OCI-LY3 (cell line): ENCODE measurements around the gene H2BK1.

Experiments
- H2AFZ ChIP-seq: fragments of 200-600, 300-600 bp; shearing (Covaris generic); 2 replicates; pipeline ENCODE4 v1.6.0; 2014; ENCODE audit warnings: antibody characterized with exemption, low read depth, low read length
- H3K27ac ChIP-seq: fragments of 200-600, 300-600 bp; sonication (generic); 2 replicates; pipeline ENCODE4 v1.5.1; 2014; ENCODE audit warnings: mild to moderate bottlenecking, low read length, moderate library complexity, mixed read lengths
- H3K27me3 ChIP-seq: fragments of 200-600, 300-600 bp; sonication (generic); 2 replicates; pipeline ENCODE4 v1.6.1; 2014; ENCODE audit warnings: low read depth, low read length, mixed read lengths
- H3K36me3 ChIP-seq: fragments of 200-600, 300-600 bp; sonication (generic); replicated peaks from 2 replicates; pipeline ENCODE3; 2014; ENCODE audit warnings: low read depth, low read length, mixed read lengths
- H3K4me1 ChIP-seq: fragments of 300-600, 200-600 bp; sonication (generic); 2 replicates; pipeline ENCODE4 v1.6.1; 2014; ENCODE audit warnings: low read length, mixed read lengths
- H3K4me2 ChIP-seq: fragments of 200-600, 300-600 bp; sonication (generic); 2 replicates; pipeline ENCODE4 v1.6.1; 2014; ENCODE audit warnings: low read length, mixed read lengths
- H3K4me3 ChIP-seq: fragments of 300-600, 200-600 bp; sonication (generic); 2 replicates; pipeline ENCODE4 v1.5.1; 2014; ENCODE audit warnings: antibody characterized with exemption, mild to moderate bottlenecking, low read length, moderate library complexity
- H3K79me2 ChIP-seq: fragments of 300-600, 200-600 bp; shearing (Covaris generic); 2 replicates; pipeline ENCODE4 v1.6.1; 2014; ENCODE audit warnings: mild to moderate bottlenecking, low read length, mixed read lengths
- H3K9ac ChIP-seq: fragments of 300-600, 200-600 bp; shearing (Covaris generic); 2 replicates; pipeline ENCODE4 v1.6.0; 2014; ENCODE audit warnings: mild to moderate bottlenecking, low read length, moderate library complexity
- H3K9me3 ChIP-seq: fragments of 200-600, 300-600 bp; shearing (Covaris generic); 2 replicates; pipeline ENCODE4 v1.6.1; 2014; ENCODE audit warnings: low read length, mixed read lengths; ENCODE audit not compliant: insufficient read depth
- H4K20me1 ChIP-seq: fragments of 200-600, 300-600 bp; sonication (generic); 2 replicates; pipeline ENCODE4 v1.6.1; 2016; ENCODE audit warnings: low read length, mixed read lengths; ENCODE audit not compliant: insufficient read depth
- EZH2phosphoT487 ChIP-seq: fragments of 200-600 bp; shearing (Covaris generic); IDR thresholded peaks from 2 replicates; pipeline ENCODE4 v1.6.1; 2018; ENCODE audit warnings: antibody characterized with exemption, mixed run types, low read depth
- TF ChIP-seq, protein P1 (sequence below): fragments of 200-600, 300-600 bp; sonication (generic); IDR thresholded peaks from 2 replicates; pipeline ENCODE4 v1.5.1; 2014; ENCODE audit warnings: antibody characterized with exemption, low read length, low read depth

Gene H2BK1

GRCh38 chr7:151213826-151214225 lies 3.5 kb upstream of the H2BK1 start:
- no peak overlapping the region for H2AFZ ChIP-seq
- no peak for TF ChIP-seq EZH2phosphoT487
- TF ChIP-seq, protein P1, sequence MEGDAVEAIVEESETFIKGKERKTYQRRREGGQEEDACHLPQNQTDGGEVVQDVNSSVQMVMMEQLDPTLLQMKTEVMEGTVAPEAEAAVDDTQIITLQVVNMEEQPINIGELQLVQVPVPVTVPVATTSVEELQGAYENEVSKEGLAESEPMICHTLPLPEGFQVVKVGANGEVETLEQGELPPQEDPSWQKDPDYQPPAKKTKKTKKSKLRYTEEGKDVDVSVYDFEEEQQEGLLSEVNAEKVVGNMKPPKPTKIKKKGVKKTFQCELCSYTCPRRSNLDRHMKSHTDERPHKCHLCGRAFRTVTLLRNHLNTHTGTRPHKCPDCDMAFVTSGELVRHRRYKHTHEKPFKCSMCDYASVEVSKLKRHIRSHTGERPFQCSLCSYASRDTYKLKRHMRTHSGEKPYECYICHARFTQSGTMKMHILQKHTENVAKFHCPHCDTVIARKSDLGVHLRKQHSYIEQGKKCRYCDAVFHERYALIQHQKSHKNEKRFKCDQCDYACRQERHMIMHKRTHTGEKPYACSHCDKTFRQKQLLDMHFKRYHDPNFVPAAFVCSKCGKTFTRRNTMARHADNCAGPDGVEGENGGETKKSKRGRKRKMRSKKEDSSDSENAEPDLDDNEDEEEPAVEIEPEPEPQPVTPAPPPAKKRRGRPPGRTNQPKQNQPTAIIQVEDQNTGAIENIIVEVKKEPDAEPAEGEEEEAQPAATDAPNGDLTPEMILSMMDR = no peak
- no peaks in the 10 kb centered on the region for H3K27me3 ChIP-seq
- no peaks in the 10 kb centered on the region; the same call in 1 of the 2 replicates for H4K20me1 ChIP-seq
- H3K4me1 ChIP-seq = no peaks in the 10 kb centered on the region
- H3K4me2 ChIP-seq = no peak overlapping the region
- no peak overlapping the region for H3K4me3 ChIP-seq
- H3K79me2 ChIP-seq = no peaks in the 10 kb centered on the region
- no peaks in the 10 kb centered on the region for H3K9me3 ChIP-seq
- no peak overlapping the region for H3K9ac ChIP-seq
- peaks cover 53% of the 10 kb centered on the region for H3K36me3 ChIP-seq
- H3K27ac ChIP-seq = no peak overlapping the region

GRCh38 chr7:151212626-151213025 lies 2.3 kb upstream of the H2BK1 start:
- TF ChIP-seq, protein P1 = no peak
- no peak for TF ChIP-seq EZH2phosphoT487
- no peak overlapping the region for H2AFZ ChIP-seq
- no peak overlapping the region for H3K4me2 ChIP-seq
- H3K36me3 ChIP-seq = peaks cover 43% of the 10 kb centered on the region
- no peak overlapping the region for H3K4me3 ChIP-seq
- no peak overlapping the region for H3K9ac ChIP-seq
- H3K4me1 ChIP-seq = no peaks in the 10 kb centered on the region
- no peaks in the 10 kb centered on the region for H3K27me3 ChIP-seq
- no peaks in the 10 kb centered on the region for H3K9me3 ChIP-seq
- H4K20me1 ChIP-seq = no peaks in the 10 kb centered on the region; the same call in 1 of the 2 replicates
- no peak overlapping the region for H3K27ac ChIP-seq
- H3K79me2 ChIP-seq = no peaks in the 10 kb centered on the region

- no peaks in the 10 kb centered on the region for H3K79me2 ChIP-seq
- no peak overlapping the region for H2AFZ ChIP-seq
- H4K20me1 ChIP-seq = no peaks in the 10 kb centered on the region; the same call in 1 of the 2 replicates
- no peak overlapping the region for H3K4me2 ChIP-seq
- no peak overlapping the region for H3K9ac ChIP-seq
- H3K27ac ChIP-seq = no peak overlapping the region
- no peak for TF ChIP-seq EZH2phosphoT487
- TF ChIP-seq, protein P1 = no peak
- no peaks in the 10 kb centered on the region for H3K4me1 ChIP-seq
- H3K27me3 ChIP-seq = no peaks in the 10 kb centered on the region; the same call in 1 of the 2 replicates
- no peaks in the 10 kb centered on the region for H3K9me3 ChIP-seq
- H3K4me3 ChIP-seq = no peak overlapping the region
- H3K36me3 ChIP-seq = peaks cover 37% of the 10 kb centered on the region
These were observed 976 bp upstream of the H2BK1 start for GRCh38 chr7:151211155-151211772.

DNA sequence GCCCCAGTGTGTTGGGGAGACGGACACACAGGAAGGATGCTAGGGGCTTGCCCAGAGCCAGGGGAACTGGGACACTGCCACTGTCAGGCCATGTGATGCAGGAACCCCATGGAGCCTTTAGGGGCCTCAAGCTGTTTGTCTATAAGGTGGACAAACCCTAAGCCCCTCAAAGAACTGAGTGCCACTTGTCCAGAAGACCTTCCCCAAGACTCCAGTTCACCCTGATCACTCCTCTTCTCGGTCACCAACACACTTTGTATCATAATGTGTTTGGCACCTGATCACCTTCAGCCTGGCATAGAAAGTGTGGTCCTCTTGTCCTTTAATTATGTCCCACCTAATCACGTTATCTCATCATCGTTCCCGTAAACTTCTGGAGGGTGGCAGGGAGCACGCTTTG lies 700 bp downstream of the H2BK1 start:
- H4K20me1 ChIP-seq = no peaks in the 10 kb centered on the region; the same call in 1 of the 2 replicates
- peaks cover 22% of the 10 kb centered on the region for H3K36me3 ChIP-seq
- no peaks in the 10 kb centered on the region for H3K79me2 ChIP-seq
- H3K27me3 ChIP-seq = peaks cover 16% of the 10 kb centered on the region
- H2AFZ ChIP-seq = no peak overlapping the region
- no peak overlapping the region for H3K4me2 ChIP-seq
- no peak overlapping the region for H3K4me3 ChIP-seq
- no peak overlapping the region for H3K9ac ChIP-seq
- no peaks in the 10 kb centered on the region for H3K4me1 ChIP-seq
- no peaks in the 10 kb centered on the region for H3K9me3 ChIP-seq
- no peak overlapping the region for H3K27ac ChIP-seq
- TF ChIP-seq EZH2phosphoT487 = no peak
- TF ChIP-seq, protein P1 = no peak
